Omental fat pad (tissue), 4 donors: Measurements from ENCODE around the gene GLA. TPM values are rescaled to one million over a fixed set of nuclear protein-coding genes. Genes with fewer than 3 reads are reported as not detected.

ENCODE experiments used
- ATAC-seq: fragments of 150-250 bp; one replicate; pipeline ENCODE4 v1.9.1; 2016; ENCODE audit warnings: mild to moderate bottlenecking, moderate library complexity; ENCODE audit not compliant: low FRiP score
- DNase-seq: peaks from one replicate; pipeline ENCODE4 v3.0.0-alpha.2; 2019; ENCODE audit warnings: low spot score
- CTCF ChIP-seq, 3 donors: fragments of 450-650 bp; IDR thresholded peaks; one replicate each; pipeline ENCODE4 v1.5.1; 2016 to 2017; ENCODE audit warnings: antibody characterized with exemption in 3 of 3, mild to moderate bottlenecking in 3 of 3, moderate library complexity in 2 of 3
- total RNA-seq, 4 donors: library from RNA; depleted of rRNA; stranded (reverse); fragments of >200 nt; gene quantifications; one replicate each; pipeline ENCODE4 v1.1.0, GENCODE V29; 2016

GLA gene
- total RNA-seq, 4 donors from 2014 or later = 26.4 to 101 (median 49.7) TPM

GRCh38 chrX:101390664-101391525 is 16.8 kb downstream of the GLA start, which contains the start of gene RPL36A:
TSS of gene RPL36A (plus strand) at chrX:101391011. CDS start at chrX:101391044, 33 bp downstream.
- ATAC-seq = peak; percentile 95
- peak; percentile 55 for DNase-seq
- no peak for TF ChIP-seq CTCF (IDR thresholded peaks at IDR 0.05)

GRCh38 chrX:101388604-101389003 is 19.1 kb downstream of the GLA start:
- ATAC-seq = no peak
- no peak for TF ChIP-seq CTCF (IDR thresholded peaks at IDR 0.05)

GRCh38 chrX:101386542-101386885 is 21.2 kb downstream of the GLA start:
- DNase-seq = no peak
- no peak for ATAC-seq
- no peak for TF ChIP-seq CTCF (IDR thresholded peaks at IDR 0.05)

More at GRCh38 chrX:101388604-101389003, 19.1 kb downstream of the GLA start:
- no peak for DNase-seq

- no peak for TF ChIP-seq CTCF (IDR thresholded peaks at IDR 0.05)
- DNase-seq = no peak
- no peak for ATAC-seq
Observed at GRCh38 chrX:101385795-101386541, 21.8 kb downstream of the GLA start, which contains the start of gene BTK. TSS of gene BTK (minus strand) at chrX:101386191. CDS start at chrX:101375284, 10,907 bp downstream.

GRCh38 chrX:101385026-101385684 is 22.6 kb downstream of the GLA start:
- no peak for DNase-seq
- TF ChIP-seq CTCF (IDR thresholded peaks at IDR 0.05) = no peak
- no peak for ATAC-seq

- ATAC-seq = no peak
- no peak for TF ChIP-seq CTCF (IDR thresholded peaks at IDR 0.05)
- no peak for DNase-seq
Observed at GRCh38 chrX:101383679-101384205, 24.0 kb downstream of the GLA start.
